GM23338 (cell line): ENCODE results near the gene CRAMP1. TPM values are rescaled to one million over a fixed set of nuclear protein-coding genes. Genes with fewer than 3 reads are reported as not detected.

Experiments
- ATAC-seq: fragments of 200-7000 bp; cut with Tn5 transposase; 3 replicates; pipeline ENCODE4 v1.9.1; 2020
- DNase-seq: peaks from one replicate; pipeline ENCODE4 v3.0.0-alpha.2; 2015; ENCODE audit warnings: low spot score
- H2AFZ ChIP-seq: fragments of 200-600 bp; sonication (generic); 2 replicates; pipeline ENCODE4 v1.8.0; 2016; ENCODE audit warnings: antibody characterized with exemption, mild to moderate bottlenecking, moderate library complexity
- H3F3A ChIP-seq: fragments of 200-600 bp; sonication (generic); replicated peaks from 2 replicates; pipeline ENCODE4 v1.8.0; 2017; ENCODE audit warnings: antibody characterized with exemption, mixed run types, low read depth
- H3K27ac ChIP-seq: fragments of 200-600 bp; sonication (generic); 2 replicates; pipeline ENCODE4 v1.6.1; 2016; ENCODE audit warnings: low read depth
- H3K27me3 ChIP-seq: fragments of 200-600 bp; sonication (generic); 2 replicates; pipeline ENCODE4 v1.8.0; 2016; ENCODE audit warnings: mild to moderate bottlenecking, mixed run types, moderate library complexity; ENCODE audit not compliant: insufficient read depth
- H3K36me3 ChIP-seq: fragments of 200-600 bp; sonication (generic); 2 replicates; pipeline ENCODE4 v1.8.0; 2016; ENCODE audit warnings: mild to moderate bottlenecking; ENCODE audit not compliant: insufficient read depth
- H3K4me1 ChIP-seq: fragments of 200-600 bp; sonication (generic); 2 replicates; pipeline ENCODE4 v1.8.0; 2016; ENCODE audit warnings: mild to moderate bottlenecking, moderate library complexity; ENCODE audit not compliant: insufficient read depth
- H3K4me2 ChIP-seq: fragments of 200-600 bp; sonication (generic); 2 replicates; pipeline ENCODE4 v1.7.1; 2017; ENCODE audit warnings: mixed run types
- H3K4me3 ChIP-seq: fragments of 200-600 bp; sonication (generic); 2 replicates; pipeline ENCODE4 v1.6.1; 2016; ENCODE audit warnings: mixed run types
- H3K79me2 ChIP-seq: fragments of 200-600 bp; sonication (generic); replicated peaks from 2 replicates; pipeline ENCODE4 v1.8.0; 2017; ENCODE audit warnings: mild to moderate bottlenecking; ENCODE audit not compliant: insufficient read depth
- H3K9me2 ChIP-seq: fragments of 200-600 bp; sonication (generic); 2 replicates; pipeline ENCODE4 v1.8.0; 2017; ENCODE audit not compliant: insufficient read depth
- H4K20me1 ChIP-seq: fragments of 200-600 bp; sonication (generic); replicated peaks from 2 replicates; pipeline ENCODE4 v1.8.0; 2017; ENCODE audit warnings: mild to moderate bottlenecking; ENCODE audit not compliant: insufficient read depth
- H3K27ac Mint-ChIP-seq: 2 replicates; pipeline ENCODE4 v1.8.0; 2020; ENCODE audit warnings: inconsistent platforms, mild to moderate bottlenecking, moderate library complexity, mixed read lengths
- H3K27me3 Mint-ChIP-seq: 3 replicates; pipeline ENCODE4 v1.8.0; 2022; ENCODE audit warnings: low read depth, mild to moderate bottlenecking, moderate library complexity, mixed read lengths, inconsistent platforms; ENCODE audit not compliant: insufficient read depth, poor library complexity
- H3K36me3 Mint-ChIP-seq: 3 replicates; pipeline ENCODE4 v1.8.0; 2021; ENCODE audit warnings: low read depth, mild to moderate bottlenecking, inconsistent platforms, moderate library complexity, mixed read lengths
- H3K4me1 Mint-ChIP-seq: 3 replicates; pipeline ENCODE4 v1.8.0; 2020; ENCODE audit warnings: mild to moderate bottlenecking, inconsistent platforms, mixed read lengths
- H3K4me3 Mint-ChIP-seq: 3 replicates; pipeline ENCODE4 v1.8.0; 2021; ENCODE audit warnings: moderate library complexity, mild to moderate bottlenecking, inconsistent platforms, mixed read lengths
- H3K9me3 Mint-ChIP-seq: 3 replicates; pipeline ENCODE4 v1.8.0; 2020; ENCODE audit warnings: moderate library complexity, mild to moderate bottlenecking, inconsistent platforms, mixed read lengths
- NANOG ChIP-seq: IDR thresholded peaks from 2 replicates; pipeline ENCODE4 v1.6.1; 2016; ENCODE audit warnings: antibody characterized with exemption, borderline replicate concordance
- POLR2AphosphoS5 ChIP-seq: IDR thresholded peaks from 2 replicates; pipeline ENCODE4 v1.6.1; 2016; ENCODE audit warnings: antibody characterized with exemption, low read depth
- STAT1 ChIP-seq: IDR thresholded peaks from one replicate; pipeline ENCODE4 v1.6.1; 2016; ENCODE audit warnings: antibody characterized with exemption; ENCODE audit not compliant: unreplicated experiment
- ZNF331 ChIP-seq: fragments of 250-450 bp; sonication (Bioruptor Pico); IDR thresholded peaks from 2 replicates; pipeline ENCODE4 v1.5.0; 2020; ENCODE audit warnings: low read depth, mild to moderate bottlenecking, moderate library complexity
- ZNF462 ChIP-seq: fragments of 250-450 bp; sonication (Bioruptor Pico); IDR thresholded peaks from 2 replicates; pipeline ENCODE4 v1.5.0; 2020; ENCODE audit warnings: mild to moderate bottlenecking, moderate library complexity
- polyA plus RNA-seq: library from polyadenylated mRNA; unstranded; fragments of >200 nt; fragmentation: Nextera tagmentation; extraction: Ambion mirVana; gene quantifications from 2 replicates; pipeline ENCODE4 v1.2.1, GENCODE V29; 2016
- total RNA-seq: library from RNA; depleted of rRNA; stranded (reverse); fragments of >200 nt; shearing (Covaris generic); gene quantifications from 2 replicates; pipeline ENCODE4 v1.2.3, GENCODE V29; 2014

The CRAMP1 gene
- total and polyA plus RNA-seq, 2 experiments from 2014 or later = 3.4 to 16.7 TPM

GRCh38 chr16:1651094-1651973 lies 39.2 kb downstream of the CRAMP1 start:
- Histone ChIP-seq H2AFZ (no peak overlapping the region), H3K4me2 (no peak overlapping the region), H3K79me2 (peaks cover 4% of the 10 kb centered on the region; the same call in 1 of the 2 replicates), H3K27me3 (no peaks in the 10 kb centered on the region), H3F3A (no peaks in the 10 kb centered on the region), H3K9me2 (no peaks in the 10 kb centered on the region), H4K20me1 (peaks cover 21% of the 10 kb centered on the region), H3K4me3 (no peak overlapping the region), H3K27ac (no peak overlapping the region), H3K4me1 (no peaks in the 10 kb centered on the region), H3K36me3 (peaks cover 3% of the 10 kb centered on the region; the same call in 1 of the 2 replicates)
- no peak overlapping the region for H3K4me3 Mint-ChIP-seq
- H3K9me3 Mint-ChIP-seq = no peaks in the 10 kb centered on the region; the same call in 2 of the 3 replicates
- H3K4me1 Mint-ChIP-seq = no peaks in the 10 kb centered on the region; the same call in 2 of the 3 replicates
- no peak for TF ChIP-seq ZNF331
- no peak for TF ChIP-seq ZNF462 (CRISPR knock-in tag)
- H3K36me3 Mint-ChIP-seq = peaks cover 48% of the 10 kb centered on the region
- DNase-seq (no peak), ATAC-seq (no peak)
- no peaks in the 10 kb centered on the region for H3K27me3 Mint-ChIP-seq
- peak overlapping the region; percentile 23; the same call in 1 of the 2 replicates for H3K27ac Mint-ChIP-seq

DNA sequence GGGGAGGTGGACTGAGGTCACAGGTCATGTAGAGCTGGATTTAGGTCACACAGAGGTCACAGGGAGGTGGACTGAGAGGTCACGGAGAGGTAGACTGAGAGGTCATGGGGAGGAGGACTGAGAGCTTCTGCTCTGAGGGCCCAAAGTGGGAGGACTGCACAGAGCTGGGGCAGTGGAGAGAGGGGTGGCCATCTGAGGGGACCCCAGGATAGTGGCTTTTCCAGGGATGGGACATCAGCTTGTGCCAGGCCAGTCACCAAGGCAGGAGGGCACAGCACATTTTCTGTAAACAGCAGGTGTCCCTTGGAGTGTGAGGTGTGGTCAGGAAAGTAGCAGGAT lies 39.8 kb downstream of the CRAMP1 start:
- Mint-ChIP-seq H3K9me3 (no peaks in the 10 kb centered on the region; the same call in 2 of the 3 replicates), H3K36me3 (peaks cover 48% of the 10 kb centered on the region), H3K27me3 (no peaks in the 10 kb centered on the region), H3K4me3 (no peak overlapping the region), H3K4me1 (no peaks in the 10 kb centered on the region; the same call in 2 of the 3 replicates), H3K27ac (no peak overlapping the region; the same call in 1 of the 2 replicates)
- no peaks in the 10 kb centered on the region for H3K9me2 ChIP-seq
- H3K27me3 ChIP-seq = no peaks in the 10 kb centered on the region
- H2AFZ ChIP-seq = no peak overlapping the region
- H3F3A ChIP-seq = no peaks in the 10 kb centered on the region
- no peak overlapping the region for H3K27ac ChIP-seq
- peaks cover 3% of the 10 kb centered on the region; the same call in 1 of the 2 replicates for H3K36me3 ChIP-seq
- no peak overlapping the region for H3K4me3 ChIP-seq
- ATAC-seq = no peak
- no peak overlapping the region for H3K4me2 ChIP-seq
- H3K4me1 ChIP-seq = no peaks in the 10 kb centered on the region
- DNase-seq = no peak
- H3K79me2 ChIP-seq = peaks cover 4% of the 10 kb centered on the region; the same call in 1 of the 2 replicates
- peaks cover 16% of the 10 kb centered on the region for H4K20me1 ChIP-seq
- TF ChIP-seq NANOG (no peak), STAT1 (no peak), POLR2AphosphoS5 (no peak), ZNF462 (CRISPR knock-in tag) (no peak)
